ENCODE results near the gene PCSK4. TPM values are rescaled to one million over a fixed set of nuclear protein-coding genes. Genes with fewer than 3 reads are reported as not detected.

PCSK4 gene
- total and polyA plus RNA-seq, 2 of the 13 experiments (the other 11 are each of a cell fraction or from before 2014, with no cell fraction given) = 2.0 to 2.7 TPM

- TF ChIP-seq WIZ (CRISPR knock-in tag; IDR thresholded peaks at IDR 0.05) = no peak
- TF ChIP-seq KLF15 (CRISPR knock-in tag; IDR thresholded peaks at IDR 0.05; ENCODE audit: borderline replicate concordance) = no peak
- no peak for TF ChIP-seq AHR (CRISPR knock-in tag; IDR thresholded peaks at IDR 0.05)
- TF ChIP-seq, protein P1, sequence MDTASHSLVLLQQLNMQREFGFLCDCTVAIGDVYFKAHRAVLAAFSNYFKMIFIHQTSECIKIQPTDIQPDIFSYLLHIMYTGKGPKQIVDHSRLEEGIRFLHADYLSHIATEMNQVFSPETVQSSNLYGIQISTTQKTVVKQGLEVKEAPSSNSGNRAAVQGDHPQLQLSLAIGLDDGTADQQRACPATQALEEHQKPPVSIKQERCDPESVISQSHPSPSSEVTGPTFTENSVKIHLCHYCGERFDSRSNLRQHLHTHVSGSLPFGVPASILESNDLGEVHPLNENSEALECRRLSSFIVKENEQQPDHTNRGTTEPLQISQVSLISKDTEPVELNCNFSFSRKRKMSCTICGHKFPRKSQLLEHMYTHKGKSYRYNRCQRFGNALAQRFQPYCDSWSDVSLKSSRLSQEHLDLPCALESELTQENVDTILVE (CRISPR knock-in tag; IDR thresholded peaks at IDR 0.05) = no peak
- TF ChIP-seq, protein P2, sequence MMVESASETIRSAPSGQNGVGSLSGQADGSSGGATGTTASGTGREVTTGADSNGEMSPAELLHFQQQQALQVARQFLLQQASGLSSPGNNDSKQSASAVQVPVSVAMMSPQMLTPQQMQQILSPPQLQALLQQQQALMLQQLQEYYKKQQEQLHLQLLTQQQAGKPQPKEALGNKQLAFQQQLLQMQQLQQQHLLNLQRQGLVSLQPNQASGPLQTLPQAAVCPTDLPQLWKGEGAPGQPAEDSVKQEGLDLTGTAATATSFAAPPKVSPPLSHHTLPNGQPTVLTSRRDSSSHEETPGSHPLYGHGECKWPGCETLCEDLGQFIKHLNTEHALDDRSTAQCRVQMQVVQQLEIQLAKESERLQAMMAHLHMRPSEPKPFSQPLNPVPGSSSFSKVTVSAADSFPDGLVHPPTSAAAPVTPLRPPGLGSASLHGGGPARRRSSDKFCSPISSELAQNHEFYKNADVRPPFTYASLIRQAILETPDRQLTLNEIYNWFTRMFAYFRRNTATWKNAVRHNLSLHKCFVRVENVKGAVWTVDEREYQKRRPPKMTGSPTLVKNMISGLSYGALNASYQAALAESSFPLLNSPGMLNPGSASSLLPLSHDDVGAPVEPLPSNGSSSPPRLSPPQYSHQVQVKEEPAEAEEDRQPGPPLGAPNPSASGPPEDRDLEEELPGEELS (CRISPR knock-in tag; IDR thresholded peaks at IDR 0.05) = 0 out of 2 replicates have a peak, but pooled peaks have one; percentile 28
- no peak for TF ChIP-seq ZC3H4 (CRISPR knock-in tag; IDR thresholded peaks at IDR 0.05; ENCODE audit: borderline replicate concordance)
- TF ChIP-seq ZNF121 (CRISPR knock-in tag; IDR thresholded peaks at IDR 0.05) = peak; percentile 57; the same call in 1 of the 2 replicates
- TF ChIP-seq PHF20 (CRISPR knock-in tag; IDR thresholded peaks at IDR 0.05) = peak; percentile 32; the same call in 1 of the 2 replicates
- TF ChIP-seq ZNF713 (CRISPR knock-in tag; IDR thresholded peaks at IDR 0.05) = no peak
- TF ChIP-seq KDM6A (CRISPR knock-in tag; IDR thresholded peaks at IDR 0.05; ENCODE audit: low read depth) = no peak
- no peak for TF ChIP-seq ZIK1 (CRISPR knock-in tag; IDR thresholded peaks at IDR 0.05; ENCODE audit: borderline replicate concordance, low read depth)
- no peak; the same call in 1 of the 2 replicates for TF ChIP-seq MAZ (IDR thresholded peaks at IDR 0.05; ENCODE audit: borderline replicate concordance, low read depth, low read length)
- peak; percentile 58; the same call in 1 of the 2 replicates for TF ChIP-seq MAZ (CRISPR knock-in tag; IDR thresholded peaks at IDR 0.05; ENCODE audit: low read depth)
- no peak for TF ChIP-seq ZNF281 (CRISPR knock-in tag; IDR thresholded peaks at IDR 0.05; ENCODE audit: borderline replicate concordance)
- no peak for TF ChIP-seq ZNF7 (CRISPR knock-in tag; IDR thresholded peaks at IDR 0.05)
- 0 out of 2 replicates have a peak, but pooled peaks have one; percentile 24 for TF ChIP-seq PATZ1 (CRISPR knock-in tag; IDR thresholded peaks at IDR 0.05)
- no peak for TF ChIP-seq ZSCAN30 (CRISPR knock-in tag; IDR thresholded peaks at IDR 0.05)
- no peak for TF ChIP-seq ZNF552 (CRISPR knock-in tag; IDR thresholded peaks at IDR 0.05; ENCODE audit: borderline replicate concordance)
- TF ChIP-seq HOXD1 (CRISPR knock-in tag; IDR thresholded peaks at IDR 0.05) = 0 out of 2 replicates have a peak, but pooled peaks have one; percentile 62
- TF ChIP-seq ZNF326 (CRISPR knock-in tag; IDR thresholded peaks at IDR 0.05; ENCODE audit: borderline replicate concordance) = no peak
Measured at GRCh38 chr19:1491114-1491848, 1.1 kb upstream of the PCSK4 start, which contains the start of gene REEP6 (continued).

Data from HepG2 (cell line).